PC-3 (cell line): ENCODE results near the gene IGFBPL1.

Experiments used
- EZH2 ChIP-seq: fragments of 300-600 bp; sonication (generic); IDR thresholded peaks from one replicate; pipeline ENCODE4 v1.6.1; 2017; ENCODE audit warnings: antibody characterized with exemption, mild to moderate bottlenecking, low read length; ENCODE audit not compliant: unreplicated experiment
- TF ChIP-seq, protein P1 (sequence below): fragments of 300-600 bp; sonication (generic); conservative IDR thresholded peaks from 2 replicates; pipeline ENCODE4 v1.5.1; 2017; ENCODE audit warnings: antibody characterized with exemption, low read depth, mild to moderate bottlenecking, low read length

DNA sequence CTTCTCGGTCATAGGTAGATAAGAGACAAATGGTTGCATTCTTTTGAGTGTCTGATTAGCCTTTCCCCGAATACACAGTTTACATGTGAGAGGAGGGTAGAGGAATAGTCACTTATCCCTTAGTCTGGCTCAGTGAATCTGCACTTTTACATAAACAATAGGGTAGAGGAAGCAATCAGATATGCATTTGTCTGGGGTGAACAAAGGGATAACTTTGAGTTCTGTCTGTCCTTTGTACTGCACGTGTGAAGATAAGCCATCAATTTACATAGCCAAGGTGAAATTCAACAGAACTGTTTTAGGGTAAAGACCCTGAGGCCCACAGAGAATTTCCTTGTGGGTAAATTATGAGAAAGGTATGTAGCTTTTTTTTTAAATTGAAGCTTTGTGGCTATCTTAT is 10.1 kb upstream of the IGFBPL1 start:
- TF ChIP-seq, protein P1, sequence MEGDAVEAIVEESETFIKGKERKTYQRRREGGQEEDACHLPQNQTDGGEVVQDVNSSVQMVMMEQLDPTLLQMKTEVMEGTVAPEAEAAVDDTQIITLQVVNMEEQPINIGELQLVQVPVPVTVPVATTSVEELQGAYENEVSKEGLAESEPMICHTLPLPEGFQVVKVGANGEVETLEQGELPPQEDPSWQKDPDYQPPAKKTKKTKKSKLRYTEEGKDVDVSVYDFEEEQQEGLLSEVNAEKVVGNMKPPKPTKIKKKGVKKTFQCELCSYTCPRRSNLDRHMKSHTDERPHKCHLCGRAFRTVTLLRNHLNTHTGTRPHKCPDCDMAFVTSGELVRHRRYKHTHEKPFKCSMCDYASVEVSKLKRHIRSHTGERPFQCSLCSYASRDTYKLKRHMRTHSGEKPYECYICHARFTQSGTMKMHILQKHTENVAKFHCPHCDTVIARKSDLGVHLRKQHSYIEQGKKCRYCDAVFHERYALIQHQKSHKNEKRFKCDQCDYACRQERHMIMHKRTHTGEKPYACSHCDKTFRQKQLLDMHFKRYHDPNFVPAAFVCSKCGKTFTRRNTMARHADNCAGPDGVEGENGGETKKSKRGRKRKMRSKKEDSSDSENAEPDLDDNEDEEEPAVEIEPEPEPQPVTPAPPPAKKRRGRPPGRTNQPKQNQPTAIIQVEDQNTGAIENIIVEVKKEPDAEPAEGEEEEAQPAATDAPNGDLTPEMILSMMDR, result no peak
- no peak for TF ChIP-seq EZH2
